ENCODE data around the gene SMYD3.

SMYD3 gene

GRCh38 chr1:246134789-246135188 lies 372.3 kb downstream of the SMYD3 start:
- DNase-seq: no peak

GRCh38 chr1:246131095-246131494 lies 376.0 kb downstream of the SMYD3 start:
- DNase-seq: no peak

GRCh38 chr1:246128494-246129069 lies 378.5 kb downstream of the SMYD3 start:
- no peak for DNase-seq

- no peak for DNase-seq
Measured at GRCh38 chr1:246126580-246126979, 380.5 kb downstream of the SMYD3 start.

GRCh38 chr1:246122071-246122470 lies 385.0 kb downstream of the SMYD3 start:
- no peak for DNase-seq

GRCh38 chr1:246121533-246121932 lies 385.5 kb downstream of the SMYD3 start:
- DNase-seq: peak; percentile 11

GRCh38 chr1:246117066-246117791 lies 389.9 kb downstream of the SMYD3 start:
- peak; percentile 82 for DNase-seq

GRCh38 chr1:246114369-246114768 lies 392.7 kb downstream of the SMYD3 start:
- peak; percentile 47 for DNase-seq

- peak; percentile 86 for DNase-seq
Measured at GRCh38 chr1:246113555-246114095, 393.5 kb downstream of the SMYD3 start.

- DNase-seq: no peak
Measured at GRCh38 chr1:246111570-246111969, 395.5 kb downstream of the SMYD3 start.

GRCh38 chr1:246110343-246111219 lies 396.5 kb downstream of the SMYD3 start:
- DNase-seq: peak; percentile 45

- no peak for DNase-seq
Measured at GRCh38 chr1:246108278-246108925, 398.7 kb downstream of the SMYD3 start.

GRCh38 chr1:246107516-246108277 lies 399.4 kb downstream of the SMYD3 start:
- DNase-seq: no peak

- no peak for DNase-seq
Measured at GRCh38 chr1:246106342-246106763, 400.7 kb downstream of the SMYD3 start.

- no peak for DNase-seq
Measured at GRCh38 chr1:246104927-246105326, 402.2 kb downstream of the SMYD3 start.

- no peak for DNase-seq
Measured at GRCh38 chr1:246099570-246099969, 407.5 kb downstream of the SMYD3 start.

- no peak for DNase-seq
Measured at GRCh38 chr1:246096356-246096755, 410.7 kb downstream of the SMYD3 start.

GRCh38 chr1:246095443-246095842 lies 411.6 kb downstream of the SMYD3 start:
- DNase-seq: no peak

GRCh38 chr1:246093230-246093629 lies 413.8 kb downstream of the SMYD3 start:
- no peak for DNase-seq

- DNase-seq: no peak
Measured at GRCh38 chr1:246092136-246092535, 414.9 kb downstream of the SMYD3 start.

- no peak for DNase-seq
Measured at GRCh38 chr1:246091477-246091876, 415.6 kb downstream of the SMYD3 start.

- no peak for DNase-seq
Measured at GRCh38 chr1:246086191-246086590, 420.9 kb downstream of the SMYD3 start.

All from DMS53 (cell line).